HG03045 (cell line): ENCODE measurements around the gene TMEM270.
"Not testable (repeated sequence)": the region's sequence is repeated elsewhere in the genome, so short reads cannot be mapped to it uniquely, and the experiment has no call there.

Source experiments
- ATAC-seq: cut with Tn5 transposase; IDR thresholded peaks from one replicate; pipeline ENCODE4 v1.9.1; 2021; ENCODE audit warnings: mild to moderate bottlenecking, moderate library complexity; ENCODE audit not compliant: unreplicated experiment

Gene TMEM270

DNA sequence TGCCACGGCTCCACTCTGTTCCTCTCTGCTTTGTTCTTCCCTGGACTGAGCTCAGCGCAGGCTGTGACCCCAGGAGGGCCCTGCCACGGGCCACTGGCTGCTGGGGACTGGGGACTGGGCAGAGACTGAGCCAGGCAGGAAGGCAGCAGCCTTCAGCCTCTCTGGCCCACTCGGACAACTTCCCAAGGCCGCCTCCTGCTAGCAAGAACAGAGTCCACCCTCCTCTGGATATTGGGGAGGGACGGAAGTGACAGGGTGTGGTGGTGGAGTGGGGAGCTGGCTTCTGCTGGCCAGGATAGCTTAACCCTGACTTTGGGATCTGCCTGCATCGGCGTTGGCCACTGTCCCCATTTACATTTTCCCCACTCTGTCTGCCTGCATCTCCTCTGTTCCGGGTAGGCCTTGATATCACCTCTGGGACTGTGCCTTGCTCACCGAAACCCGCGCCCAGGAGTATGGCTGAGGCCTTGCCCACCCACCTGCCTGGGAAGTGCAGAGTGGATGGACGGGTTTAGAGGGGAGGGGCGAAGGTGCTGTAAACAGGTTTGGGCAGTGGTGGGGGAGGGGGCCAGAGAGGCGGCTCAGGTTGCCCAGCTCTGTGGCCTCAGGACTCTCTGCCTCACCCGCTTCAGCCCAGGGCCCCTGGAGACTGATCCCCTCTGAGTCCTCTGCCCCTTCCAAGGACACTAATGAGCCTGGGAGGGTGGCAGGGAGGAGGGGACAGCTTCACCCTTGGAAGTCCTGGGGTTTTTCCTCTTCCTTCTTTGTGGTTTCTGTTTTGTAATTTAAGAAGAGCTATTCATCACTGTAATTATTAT lies 28.9 kb upstream of the TMEM270 start:
- ATAC-seq = no peak

DNA sequence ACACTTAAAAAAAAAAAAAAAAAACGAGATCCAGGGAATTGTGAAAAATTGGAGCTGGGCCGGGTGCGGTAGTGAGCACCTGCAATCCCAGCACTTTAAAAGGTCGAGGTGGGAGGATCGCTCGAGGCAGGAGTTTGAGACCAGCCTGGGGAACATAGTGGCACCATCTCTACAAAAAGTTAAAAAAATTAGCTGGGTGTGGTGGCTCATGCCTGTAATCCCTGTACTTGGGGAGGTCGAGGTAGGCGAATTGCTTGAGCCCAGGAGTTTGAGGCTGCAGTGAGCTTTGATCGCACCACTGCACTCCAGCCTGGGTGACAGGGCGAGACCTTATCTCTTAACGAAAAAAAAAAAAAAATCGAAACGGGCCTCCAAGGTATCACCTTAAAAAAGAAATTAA lies 28.2 kb upstream of the TMEM270 start:
- no peak for ATAC-seq

DNA sequence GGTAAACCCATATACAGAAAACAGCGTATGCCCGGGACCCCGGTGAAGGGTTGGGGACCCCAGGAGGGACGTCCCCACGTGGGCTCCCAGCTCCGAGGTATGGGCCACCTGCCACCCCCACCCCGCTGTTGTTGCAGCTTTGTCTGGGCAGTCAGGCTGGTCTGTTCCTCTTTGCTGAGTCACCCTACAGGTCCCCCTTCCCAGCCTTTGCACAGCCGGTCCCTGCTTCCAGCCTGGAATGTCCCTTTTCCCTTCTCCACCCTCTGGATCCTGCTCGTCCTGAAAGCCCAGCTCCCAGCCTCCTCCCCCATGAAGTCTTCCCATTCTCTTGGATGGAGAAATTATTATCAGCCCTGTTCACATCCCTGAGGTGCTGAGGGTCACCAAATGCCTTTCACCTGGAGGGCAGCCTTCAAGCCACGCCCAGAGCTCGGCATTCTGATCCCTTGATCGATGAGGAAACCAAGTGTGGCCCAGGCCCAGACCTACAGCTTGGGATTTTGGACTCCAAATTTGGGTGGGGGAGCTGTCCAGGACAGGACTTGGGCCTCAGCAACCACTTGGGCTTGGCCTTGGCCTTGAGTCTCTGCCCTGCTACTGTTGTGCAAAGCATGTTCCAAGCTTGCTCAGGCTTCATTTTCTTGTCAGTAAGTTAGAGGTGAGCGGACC lies 27.6 kb upstream of the TMEM270 start:
- no peak for ATAC-seq

DNA sequence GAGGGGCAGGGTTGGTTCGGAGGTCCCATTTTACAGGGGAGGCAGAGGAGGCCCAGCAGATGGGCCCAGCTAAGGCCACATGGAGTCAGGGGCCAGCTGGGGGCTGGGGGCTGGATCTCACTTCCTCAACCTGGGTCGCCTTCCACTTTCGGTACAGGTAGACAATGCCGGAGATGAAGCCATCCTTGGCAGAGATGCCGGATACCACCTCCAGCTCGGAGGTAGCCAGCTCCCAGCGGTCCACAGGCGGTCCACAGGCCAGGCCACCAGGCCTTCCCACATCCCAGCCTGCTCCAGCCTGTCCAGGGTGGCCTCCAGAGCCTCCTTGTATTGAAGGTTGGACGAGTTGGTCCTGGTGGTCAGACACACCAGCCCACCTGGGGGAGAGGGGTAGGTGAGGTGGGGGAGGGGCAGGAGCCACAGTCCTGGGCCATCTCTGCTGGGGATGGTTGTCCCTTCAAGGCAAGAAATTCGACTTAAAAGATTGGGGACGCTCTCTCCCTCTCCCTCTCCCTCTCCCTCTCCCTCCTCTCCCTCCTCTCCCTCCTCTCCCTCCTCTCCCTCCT lies 26.2 kb upstream of the TMEM270 start:
- no peak for ATAC-seq

DNA sequence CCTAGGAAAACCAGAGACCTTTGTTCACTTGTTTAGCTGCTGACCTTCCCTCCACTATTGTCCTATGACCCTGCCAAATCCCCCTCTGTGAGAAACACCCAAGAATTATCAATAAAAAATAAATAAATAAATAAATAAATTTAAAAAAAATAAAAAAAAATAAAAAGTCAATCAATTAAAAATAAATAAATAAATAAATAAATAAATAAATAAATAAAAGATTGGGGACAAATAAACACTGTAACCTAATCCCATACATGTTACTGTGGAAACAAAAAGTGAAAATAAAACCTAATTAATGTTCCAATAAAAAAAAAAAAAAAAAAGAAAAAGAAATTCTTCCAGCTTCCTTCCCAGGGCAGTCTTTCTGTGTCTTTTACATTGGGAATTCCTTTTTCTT lies 23.8 kb upstream of the TMEM270 start:
- ATAC-seq = not testable (repeated sequence)

DNA sequence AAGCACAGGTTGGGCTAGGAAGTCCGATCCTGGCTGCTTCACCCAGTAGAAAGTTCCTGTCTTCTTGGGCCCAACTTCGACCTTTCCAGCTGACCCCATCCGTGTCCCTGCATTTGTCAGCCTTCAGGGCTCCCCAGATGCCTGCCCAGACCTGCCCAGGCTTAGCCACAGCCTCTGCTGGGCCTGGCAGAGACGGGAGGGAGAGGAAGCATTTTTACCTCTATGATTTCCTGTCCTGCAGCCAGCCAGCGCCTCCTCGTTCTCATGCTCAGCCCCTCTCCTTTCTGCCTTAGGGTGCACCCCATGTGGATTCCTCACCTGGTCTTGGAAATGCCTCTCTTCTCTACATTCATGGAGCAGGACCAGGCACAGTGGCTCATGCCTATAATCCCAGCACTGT lies 22.3 kb upstream of the TMEM270 start:
- ATAC-seq = no peak

DNA sequence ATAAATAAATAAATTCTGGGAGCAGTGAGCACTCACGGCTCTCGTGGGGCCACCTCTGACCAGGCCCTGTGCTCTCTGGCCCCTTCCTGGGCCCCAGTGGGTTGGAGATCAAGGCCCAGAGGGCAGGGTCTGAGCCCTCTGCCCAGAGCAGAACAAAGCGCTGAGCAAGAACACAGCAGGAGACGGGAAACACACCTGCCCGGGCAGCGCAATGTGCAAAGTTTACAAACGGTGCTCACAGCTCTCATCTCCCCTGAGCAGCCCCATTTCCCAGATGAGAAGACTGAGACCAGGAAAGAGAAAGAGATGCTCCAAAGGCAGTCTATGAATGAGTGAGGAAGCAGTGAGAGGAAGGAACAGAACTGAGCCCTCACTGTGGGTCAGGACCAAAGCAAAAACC lies 21.7 kb upstream of the TMEM270 start:
- no peak for ATAC-seq

DNA sequence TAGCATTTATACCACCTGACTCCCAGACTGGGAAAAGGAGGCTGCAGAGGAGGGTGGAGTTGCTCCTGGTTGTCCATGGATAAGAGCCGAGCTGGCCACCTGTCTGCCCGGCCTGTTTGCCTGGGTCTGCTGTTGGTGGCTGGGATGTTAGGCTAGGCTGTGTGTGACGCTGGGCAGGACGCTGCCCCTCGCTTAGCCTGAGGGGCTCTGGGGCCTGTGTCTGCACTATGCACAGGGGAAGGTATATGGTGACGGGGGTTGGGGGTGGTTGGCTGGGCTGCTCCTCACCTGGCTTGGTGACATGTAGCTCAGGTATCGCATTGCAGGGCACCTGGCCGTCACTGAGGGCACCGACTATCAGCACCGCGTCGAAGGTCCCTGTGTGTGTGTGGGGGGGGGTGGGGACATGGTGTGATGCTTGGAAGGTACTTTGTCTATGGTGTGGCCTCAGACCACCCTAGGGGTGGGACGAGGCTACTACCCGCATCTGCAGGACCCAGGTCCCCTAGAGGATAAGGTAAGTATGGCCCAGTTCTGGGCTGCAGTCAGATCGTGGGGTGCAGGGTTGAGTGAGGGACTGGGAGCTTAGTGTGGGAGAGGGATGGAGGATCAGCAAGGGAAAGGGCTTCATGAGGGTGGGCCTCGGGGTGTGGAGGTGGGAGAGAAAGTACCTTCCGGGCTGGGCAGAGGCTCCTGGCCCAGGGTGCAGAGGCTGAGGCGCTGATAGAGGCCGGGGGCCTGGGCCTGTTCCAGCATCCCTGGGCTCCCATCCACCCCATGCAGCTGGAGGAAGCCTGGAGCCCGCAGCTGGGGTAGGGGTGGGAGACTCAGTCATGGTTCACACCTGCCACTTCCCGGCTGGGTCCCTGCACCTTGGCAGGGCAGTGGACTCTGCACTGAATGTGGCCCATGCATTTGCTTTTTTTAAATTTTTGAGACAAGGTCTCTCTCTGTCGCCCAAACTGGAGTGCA lies 20.9 kb upstream of the TMEM270 start:
- no peak for ATAC-seq

DNA sequence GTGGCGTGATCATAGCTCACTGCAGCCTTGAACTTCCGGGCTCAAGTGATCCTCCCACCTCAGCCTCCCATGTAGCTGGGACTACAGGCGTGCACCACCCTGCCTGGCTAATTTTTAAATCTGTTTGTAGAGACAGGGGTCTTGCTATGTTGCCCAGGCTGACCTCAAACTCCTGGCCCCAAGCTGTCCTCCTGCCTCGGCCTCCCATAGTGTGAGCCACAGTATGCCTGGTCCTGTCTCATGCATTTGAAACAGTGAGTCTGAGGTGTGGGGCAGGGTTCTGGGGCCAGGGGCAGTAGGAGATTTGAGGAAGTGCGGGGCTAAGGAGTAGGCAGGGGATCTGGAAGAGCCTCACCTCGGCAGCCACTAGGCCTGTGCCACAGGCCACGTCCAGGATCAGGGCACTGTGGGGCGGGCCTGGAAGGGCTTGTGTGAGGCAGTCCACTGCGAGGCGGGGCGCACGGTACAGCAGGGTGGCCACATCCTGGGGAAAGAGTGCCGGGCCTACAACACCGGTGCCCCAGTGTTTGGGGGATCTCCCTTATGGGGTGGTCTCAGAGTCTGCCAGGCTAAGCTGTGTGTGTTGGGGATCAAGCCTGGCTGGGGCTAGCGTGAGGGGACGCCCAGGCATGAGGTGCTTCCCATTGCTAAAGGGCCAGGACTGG lies 20.1 kb upstream of the TMEM270 start:
- no peak for ATAC-seq

DNA sequence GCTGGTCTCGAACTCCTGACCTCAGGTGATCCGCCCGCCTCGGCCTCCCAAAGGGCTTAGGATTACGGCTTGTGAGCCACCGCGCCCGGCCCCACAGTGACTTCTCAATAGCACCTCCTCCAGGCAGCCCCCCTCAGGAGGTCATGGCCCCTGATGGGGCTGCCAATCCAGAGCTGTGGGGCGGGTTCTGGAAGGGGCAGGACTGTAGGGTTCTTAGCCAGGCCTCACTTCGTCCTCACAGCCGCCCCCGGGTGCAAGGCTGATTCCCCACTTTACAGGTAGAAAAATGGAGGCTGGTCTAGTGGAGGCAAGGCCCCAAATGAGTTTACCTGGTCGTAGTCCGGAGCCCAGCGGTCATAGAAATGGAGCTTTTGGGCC lies 19.3 kb upstream of the TMEM270 start:
- no peak for ATAC-seq

DNA sequence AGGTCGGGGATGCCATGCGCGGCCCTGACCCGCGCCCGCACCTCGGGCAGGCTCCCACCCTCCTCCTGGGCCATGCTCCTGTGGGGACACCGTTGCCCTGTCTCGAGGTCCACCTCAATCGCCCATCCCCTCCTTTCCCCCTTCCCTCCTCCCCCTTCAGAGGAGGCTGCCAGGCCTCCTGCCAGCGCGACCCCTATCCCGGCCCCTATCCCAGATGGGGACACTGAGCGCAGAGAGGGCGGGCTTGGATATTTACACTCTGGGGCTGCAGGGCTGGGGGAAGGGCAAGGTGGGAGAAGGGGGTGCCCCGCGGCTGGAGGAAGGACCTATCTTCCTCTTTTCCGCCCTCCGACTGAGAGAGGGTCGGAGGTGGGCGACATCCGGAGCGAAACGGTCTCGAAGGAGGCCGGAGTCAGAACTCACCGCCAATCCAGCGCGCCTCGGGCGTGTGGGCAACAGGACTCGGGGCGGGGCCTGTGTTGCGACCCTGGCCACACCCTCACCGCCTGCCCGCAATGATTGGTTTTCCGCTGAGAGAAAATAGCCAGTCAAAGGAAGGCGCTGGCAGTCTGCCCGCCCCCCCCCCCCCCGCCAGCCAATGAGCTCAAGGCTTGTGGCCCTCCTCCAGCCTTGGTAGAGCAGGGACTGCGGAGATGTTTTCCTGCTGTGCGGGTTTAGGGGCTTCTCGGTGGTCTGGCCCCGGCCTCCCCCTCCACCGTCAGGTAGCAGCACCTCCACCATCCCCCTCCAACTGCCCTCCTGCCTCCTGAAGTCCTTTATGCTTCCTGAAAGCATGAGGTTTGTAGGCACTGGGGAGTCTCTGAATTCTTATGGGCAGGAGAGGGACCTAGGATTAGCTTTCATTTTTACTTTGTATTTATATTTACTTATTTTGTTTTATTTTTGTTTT lies 18.6 kb upstream of the TMEM270 start, which contains the start of gene METTL27:
METTL27 (minus strand) TSS at position 450 of the 910 bp plus-strand sequence; CDS start at position 74, 376 bp downstream.
- peak; percentile 97 for ATAC-seq

DNA sequence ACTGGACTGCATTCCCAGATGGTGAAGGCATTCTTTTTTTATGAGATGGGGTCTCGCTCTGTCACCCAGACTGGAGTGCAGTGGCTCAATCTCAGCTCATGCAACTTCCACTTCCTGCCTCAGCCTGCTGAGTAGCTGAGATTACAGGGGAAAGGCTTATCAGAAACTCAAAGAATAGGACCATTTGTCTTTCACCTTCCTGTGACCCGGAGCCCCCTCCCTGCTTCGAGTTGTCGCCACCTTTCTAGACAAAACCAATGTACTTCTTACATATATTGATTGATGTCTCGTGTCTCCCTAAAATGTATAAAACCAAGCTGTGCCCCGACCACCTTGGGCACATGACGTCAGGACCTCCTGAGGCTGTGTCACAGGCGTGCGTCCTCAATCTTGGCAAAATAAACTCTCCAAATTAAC lies 16.8 kb upstream of the TMEM270 start:
- ATAC-seq = no peak

DNA sequence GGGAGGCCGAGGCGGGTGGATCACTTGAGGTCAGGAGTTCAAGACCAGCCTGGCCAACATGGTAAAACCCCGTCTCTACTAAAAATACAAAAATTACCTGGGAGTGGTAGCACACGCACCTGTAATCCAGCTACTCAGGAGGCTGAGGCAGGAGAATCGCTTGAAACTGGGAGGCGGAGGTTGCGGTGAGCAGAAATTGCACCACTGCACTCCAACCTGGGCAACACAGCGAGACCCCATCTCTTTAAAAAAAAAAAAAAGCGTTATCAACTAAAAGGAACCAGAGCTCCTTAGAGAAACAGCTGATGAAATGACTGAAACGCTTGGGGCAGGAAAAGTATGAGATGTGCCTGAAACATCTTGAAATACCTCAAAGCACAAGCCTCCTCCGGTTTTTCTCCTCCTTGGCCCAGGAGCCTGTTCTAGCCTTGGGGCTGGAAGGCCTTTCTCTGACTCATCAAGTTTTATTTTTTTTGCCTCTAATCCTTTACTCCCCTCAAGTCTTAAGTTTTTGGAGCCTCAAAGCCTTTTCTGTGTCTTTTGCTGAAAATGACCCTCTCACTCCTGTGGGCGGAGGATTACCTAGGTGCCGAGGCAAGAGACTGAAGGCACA lies 16.0 kb upstream of the TMEM270 start:
- no peak for ATAC-seq

DNA sequence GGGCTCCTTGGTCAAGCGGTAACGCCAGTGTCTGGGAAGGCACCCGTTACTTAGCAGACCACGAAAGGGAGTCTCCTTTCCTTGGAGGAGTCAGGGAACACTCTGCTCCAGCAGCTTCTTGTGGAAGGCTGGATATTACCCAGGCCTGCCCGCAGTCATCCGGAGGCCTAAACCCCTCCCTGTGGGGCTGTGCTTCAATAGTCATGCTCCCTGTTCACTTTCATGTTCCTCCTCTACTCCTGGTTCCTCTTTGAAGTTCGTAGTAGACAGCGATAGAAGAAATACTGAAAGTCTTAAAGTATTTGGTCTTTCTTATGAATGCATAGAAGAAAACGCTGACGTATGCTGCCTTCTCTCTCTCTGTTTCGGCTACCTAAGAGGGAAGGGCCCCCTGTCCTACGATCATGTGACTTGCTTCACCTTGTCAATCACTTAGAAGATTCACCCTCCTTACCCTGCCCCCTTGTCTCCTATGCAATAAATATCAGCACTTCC lies 15.2 kb upstream of the TMEM270 start:
- not testable (repeated sequence) for ATAC-seq

DNA sequence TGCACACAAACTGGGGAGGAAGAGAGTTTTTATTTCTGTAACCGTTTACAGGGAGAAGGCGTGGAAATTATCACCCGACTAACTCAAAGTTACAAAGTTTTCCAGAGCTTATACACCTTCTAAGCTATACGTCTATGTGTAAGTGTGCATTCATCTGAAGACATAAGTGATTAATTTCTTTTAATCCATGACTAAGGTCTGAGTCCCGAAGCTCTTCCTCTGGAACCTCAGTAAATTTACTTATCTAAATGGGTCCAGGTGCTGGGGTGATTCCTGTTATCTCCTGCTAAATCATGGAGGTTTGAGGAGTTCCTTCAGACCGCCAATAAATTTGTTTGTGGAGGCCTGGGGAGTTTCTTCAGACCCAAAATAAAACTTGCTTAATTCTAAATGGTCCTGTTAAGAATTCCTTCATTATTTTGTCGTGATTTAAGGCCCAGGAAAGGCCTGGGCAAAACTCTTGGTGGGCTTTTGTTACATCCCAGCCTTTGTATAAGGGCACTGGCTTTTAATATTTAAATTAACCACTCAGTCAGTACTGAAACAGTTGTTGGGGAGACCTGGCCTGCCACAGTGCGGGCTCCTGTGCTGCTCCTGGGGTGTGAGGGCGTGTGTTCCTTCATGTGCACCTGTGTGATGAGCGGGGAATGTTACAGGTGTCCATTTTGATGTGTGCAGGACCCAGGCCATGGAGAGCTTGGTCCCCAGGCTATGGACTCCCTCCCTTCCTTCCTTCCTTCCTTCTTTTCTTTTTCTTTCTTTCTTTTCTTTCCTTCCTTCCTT lies 12.8 kb upstream of the TMEM270 start:
- ATAC-seq = no peak

DNA sequence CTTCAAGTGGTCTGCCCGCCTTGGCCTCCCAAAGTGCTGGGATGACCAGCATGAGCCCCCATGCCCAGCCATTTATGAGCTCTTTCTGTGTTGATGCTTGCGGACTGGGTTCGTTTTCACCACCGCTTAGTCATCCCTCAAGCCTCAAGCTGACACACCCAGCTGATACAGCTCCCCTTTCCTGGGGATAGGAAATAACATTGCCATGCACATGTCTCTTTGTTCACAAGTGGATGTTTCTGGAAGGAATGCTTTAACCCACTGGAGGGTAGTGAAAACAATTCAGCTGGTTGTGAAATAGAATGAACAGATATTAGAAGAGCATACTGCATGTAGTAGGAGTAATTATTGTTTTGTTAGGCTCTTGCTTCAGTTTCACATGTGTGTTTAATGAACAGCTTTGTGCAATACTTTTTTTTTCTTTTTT lies 10.2 kb upstream of the TMEM270 start:
- no peak for ATAC-seq

DNA sequence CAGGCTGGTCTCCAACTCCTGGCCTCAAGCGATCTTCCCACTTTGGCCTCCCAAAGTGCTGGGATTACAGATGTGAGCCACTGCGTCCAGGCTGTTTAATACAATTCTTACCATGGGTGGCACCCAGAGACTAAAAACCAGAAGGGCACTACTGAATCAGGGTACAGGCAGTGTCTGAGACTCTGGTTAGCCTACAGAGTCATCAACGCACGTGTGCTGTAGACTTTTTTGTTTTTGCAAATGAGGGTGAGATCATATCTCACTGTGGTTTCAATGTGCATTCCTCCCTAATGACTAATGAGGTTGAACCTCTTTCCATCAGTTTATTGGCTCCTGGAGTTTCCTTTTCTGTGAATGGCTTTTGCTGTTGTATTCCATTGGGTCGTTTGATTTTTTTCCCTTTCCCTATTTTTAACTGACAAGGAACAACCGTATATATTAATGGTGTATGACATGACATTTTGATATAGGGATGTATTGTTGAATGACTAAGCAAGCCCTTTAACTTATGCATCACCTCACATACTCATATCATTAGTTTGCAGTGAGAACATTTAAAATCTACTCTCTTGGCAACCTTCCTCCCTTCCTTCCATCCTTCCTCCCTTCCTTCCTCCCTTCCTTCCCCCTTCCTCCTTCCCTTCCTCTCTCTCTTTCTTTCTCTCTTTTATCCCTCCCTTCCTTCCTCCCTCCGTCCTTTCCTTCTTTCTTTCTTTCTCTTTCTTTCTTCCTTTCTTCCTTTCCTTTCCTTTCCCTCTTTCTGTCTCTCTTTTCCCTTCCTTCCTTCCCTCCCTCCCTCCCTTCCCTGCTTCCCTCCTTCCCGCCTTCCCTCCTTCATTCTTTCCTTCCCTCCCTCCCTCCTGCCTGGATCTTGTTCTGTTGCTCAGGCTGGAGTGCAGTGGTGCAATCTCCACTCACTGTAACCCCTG lies 9.3 kb upstream of the TMEM270 start:
- peak; percentile 83 for ATAC-seq
